ENCODE data around the gene GPM6B.

Gene GPM6B, protein sequence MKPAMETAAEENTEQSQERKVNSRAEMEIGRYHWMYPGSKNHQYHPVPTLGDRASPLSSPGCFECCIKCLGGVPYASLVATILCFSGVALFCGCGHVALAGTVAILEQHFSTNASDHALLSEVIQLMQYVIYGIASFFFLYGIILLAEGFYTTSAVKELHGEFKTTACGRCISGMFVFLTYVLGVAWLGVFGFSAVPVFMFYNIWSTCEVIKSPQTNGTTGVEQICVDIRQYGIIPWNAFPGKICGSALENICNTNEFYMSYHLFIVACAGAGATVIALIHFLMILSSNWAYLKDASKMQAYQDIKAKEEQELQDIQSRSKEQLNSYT

DNA sequence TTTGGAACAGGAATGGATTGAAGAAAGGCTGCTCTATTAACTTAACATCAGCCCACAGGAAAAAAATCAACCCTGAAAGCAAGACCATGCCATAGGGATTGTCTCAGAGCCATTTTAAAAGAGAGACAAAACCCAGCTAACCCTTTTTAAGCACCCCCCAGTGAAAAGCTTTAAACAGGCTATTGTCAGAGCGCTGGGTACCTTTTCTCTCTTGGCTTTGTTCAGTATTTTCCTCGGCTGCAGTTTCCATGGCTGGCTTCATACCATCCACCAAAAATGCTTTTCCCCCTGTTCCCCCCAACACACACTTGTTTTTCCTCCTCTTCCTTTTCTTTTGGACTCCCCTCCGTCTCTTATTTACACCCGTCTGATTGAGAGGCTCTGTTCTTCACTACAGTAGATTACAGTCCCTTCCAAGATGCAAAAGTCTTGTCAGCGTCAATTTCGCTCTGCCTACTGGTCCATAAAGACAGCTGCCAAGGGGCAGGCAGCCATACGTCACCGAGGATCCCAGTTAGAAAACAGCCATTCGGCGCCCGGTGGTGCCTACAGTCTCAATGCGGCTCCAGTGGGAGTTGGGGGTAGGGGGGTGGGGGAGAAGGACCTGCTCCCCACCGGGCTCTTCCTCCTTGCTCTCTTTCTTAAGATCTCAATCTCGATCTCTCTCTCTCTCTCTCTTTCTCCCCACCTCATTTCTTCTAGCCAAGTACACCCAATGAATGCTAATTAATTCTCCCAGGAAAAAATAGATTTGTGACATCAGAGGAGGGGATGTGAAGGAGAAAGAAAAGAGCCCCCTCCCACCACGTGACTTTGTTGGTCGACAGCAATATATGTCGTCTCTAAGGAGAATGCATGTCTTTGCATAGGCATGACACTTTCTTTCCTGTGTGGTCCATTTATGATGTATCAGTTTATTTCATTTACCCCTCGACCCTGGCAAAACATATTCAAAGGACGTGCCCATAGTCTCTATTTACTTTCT lies at the start of gene GPM6B:
Gene GPM6B, minus strand, starts transcription at position 451 of the 985 bp plus-strand sequence. Its CDS starts 189 bp downstream, at position 262.
- DNase-seq (ENCODE audit: low read depth in 2 of 2, low spot score in 1 of 2), result no peak

DNA sequence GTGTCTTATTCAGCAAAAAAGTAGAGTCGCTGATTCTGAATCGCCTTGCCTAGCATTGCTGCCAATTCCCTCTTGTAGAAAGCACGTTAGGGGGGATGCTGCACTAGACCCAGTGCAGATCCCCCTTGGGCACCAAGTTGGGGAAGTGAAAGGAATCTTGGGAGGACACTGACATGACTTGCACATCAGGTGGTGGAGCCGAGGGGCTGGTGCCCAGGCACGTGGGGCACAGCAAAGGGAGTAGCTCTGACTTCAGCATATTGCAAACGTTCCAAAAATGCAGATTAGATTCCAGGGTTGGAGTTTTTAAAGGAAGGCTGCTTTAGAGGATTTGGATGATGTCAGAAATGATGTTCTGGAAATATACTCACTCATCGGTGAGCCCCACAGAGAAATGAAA lies 47.4 kb upstream of the GPM6B start:
- no peak for DNase-seq (ENCODE audit: low read depth in 2 of 2, low spot score in 1 of 2)

DNA sequence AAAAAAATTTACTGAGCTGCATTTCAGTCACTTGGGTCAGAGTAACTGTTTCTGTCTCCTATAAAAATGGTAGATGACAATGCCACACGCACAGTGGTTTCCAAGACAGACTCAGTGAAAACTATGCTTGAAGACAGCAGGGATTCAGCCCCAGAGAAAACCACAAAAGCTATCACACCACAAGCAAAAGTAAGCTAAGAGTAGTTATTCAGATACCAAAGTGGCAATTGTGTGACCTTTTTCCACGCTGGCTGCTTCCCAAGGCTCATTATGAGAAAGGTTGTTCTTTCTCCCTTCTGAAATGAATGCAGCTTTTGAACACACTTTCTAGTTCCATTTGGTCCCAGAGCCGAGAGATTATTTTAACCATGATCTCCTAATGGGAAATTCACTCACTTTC lies 46.4 kb upstream of the GPM6B start:
- DNase-seq (ENCODE audit: low read depth in 2 of 2, low spot score in 1 of 2), result no peak

DNA sequence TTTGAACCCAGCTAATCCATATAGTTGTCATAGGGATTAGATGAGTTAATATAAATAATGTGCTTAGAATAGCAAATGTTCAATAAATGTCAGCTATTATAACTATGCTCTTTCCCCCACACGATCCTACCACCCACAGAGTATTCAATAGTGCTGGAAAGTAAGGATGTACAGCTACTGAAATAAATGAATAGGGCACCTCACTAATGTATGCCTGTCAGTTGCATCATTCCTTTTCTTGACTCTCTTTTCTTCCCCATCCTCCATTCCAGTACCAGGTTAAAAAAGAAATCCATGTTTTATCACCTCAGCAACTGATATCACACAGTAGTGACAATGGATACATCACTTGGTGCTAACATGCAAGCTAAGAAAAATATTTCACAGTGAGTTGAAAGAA lies 42.8 kb upstream of the GPM6B start:
- DNase-seq (ENCODE audit: low read depth in 2 of 2, low spot score in 1 of 2), result no peak

DNA sequence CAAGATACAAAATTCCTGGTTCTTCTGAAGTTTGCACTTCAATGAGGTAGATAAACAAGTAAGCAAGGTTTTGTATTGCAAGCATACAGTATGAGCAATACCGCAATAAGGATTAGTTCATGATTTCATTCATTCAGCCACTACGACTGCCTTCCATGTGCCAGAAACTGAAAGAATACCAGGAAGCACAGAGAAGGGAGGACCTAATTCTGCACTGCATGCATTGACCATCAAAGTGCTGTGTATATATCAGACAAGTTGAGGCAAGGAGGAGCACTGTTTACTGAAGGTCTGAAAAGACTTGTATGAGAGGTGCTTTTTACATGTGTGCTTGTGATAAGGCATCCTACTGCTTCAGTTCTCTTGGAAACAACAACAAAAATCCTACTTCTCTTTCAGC lies 40.9 kb upstream of the GPM6B start:
- no peak for DNase-seq (ENCODE audit: low read depth in 2 of 2, low spot score in 1 of 2)

DNA sequence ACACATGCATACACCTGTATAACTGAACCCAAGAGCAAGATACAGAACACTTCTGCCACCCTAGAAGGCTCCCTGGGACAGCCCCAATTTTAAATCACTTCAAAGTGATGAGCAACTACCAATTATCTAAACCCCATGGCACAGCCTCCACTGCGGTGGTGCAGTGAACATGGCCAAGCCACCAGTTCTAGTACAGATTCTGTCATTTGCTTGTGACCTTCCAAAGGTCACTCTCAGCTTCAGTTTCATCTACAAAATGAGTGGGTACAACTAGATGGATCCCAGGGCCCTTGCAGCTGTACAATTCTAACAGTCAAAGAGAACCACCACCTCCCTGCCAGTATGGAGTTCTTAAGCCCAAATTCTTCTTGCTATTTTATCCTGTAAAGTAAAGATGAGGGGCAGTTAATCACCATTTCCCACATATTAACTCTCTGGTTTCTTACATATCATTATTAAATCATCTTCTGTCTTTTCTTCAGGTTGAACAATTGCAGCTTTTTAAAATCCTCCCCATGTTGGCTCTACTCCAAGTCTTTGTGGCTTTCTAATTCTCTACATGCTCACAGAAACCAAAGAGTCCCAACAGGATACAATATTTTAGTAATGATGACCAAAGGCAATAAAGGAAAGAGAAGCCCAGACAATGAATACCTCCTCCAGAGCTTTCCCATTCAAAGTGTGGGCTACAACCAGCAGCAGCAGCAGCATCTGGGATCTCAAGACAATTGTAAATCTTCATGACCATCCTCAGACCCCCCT lies 39.0 kb upstream of the GPM6B start:
- DNase-seq (ENCODE audit: low read depth in 2 of 2, low spot score in 1 of 2), result no peak

DNA sequence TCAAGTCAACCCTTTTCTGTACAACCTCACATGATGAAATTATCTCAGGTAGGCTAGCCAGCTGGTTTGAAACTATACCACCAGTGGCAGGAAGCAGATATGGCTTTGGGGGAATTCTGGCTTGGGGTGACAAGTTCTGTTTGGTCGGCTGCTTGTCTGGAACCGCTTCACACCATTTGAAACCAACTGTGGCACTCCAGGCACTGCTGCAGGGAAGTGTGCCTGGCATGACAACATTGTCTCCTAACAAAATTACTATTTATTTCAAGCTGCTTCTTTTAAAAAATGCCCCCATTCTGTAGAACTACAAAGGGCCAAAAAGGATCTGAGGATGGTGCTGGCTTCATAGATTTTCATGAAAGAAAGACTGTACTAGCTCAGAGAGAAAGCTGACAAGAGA lies 37.1 kb upstream of the GPM6B start:
- no peak for DNase-seq (ENCODE audit: low read depth in 2 of 2, low spot score in 1 of 2)

DNA sequence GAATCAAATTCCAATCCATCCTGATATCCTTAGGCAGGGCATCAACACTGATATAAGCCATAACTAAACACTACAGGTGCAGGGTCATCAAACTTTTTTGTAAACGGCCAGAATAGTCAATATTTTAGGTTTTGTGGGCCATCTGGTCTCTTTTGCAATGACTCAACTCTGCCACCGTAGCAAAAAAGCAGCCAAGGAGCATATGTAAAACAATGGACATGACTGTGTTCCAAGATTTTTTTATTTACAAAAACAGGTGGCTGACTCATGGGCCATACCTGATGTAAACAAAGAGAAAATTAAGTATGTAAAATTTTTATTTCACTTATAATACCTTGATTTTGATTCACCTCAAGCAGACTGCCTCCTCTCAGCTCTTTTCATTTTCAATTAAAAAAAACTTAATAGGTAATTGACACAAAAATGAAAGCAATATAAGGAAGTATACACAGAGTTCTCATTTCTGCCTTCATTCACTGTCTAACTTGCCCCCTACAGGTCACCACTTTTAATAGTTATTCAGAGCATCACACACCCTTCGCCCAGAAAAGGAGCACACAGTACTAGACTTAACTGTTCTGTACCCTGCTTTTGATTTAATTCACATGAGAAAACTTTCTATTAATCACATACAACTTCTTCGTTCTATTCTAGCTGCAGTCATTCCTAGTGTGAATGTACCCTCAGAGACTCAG lies 35.3 kb upstream of the GPM6B start:
- no peak for DNase-seq (ENCODE audit: low read depth in 2 of 2, low spot score in 1 of 2)

DNA sequence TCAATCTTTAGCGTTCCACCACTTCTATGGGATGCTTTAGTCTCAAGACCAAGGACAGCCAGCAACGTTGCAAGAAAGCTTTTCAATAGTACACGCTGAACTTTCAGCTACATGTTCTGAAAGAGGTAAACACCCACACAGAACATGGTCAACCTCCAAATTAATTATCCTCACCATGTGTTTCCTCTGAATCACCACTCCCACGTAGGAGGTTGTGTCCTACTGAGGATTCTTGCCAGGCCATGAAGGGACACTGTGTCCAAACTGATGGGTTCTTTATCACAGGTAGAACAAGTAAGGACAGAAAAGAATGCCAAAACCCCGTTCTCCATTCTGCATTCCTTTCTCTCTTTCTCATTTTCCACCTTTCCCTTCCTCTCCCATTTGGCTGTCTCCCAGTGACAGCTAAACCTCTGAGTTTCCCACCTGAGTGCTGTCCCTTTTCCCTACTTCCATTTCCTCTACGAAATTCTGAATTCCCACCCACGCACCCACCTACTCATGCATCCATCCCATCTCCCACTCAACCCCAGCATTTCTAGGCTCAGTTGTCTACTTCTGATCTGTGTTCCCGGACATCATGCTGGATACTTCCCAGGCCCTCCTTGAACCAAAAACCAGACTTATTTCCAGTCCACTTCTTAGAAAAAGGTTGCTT lies 29.0 kb upstream of the GPM6B start:
- DNase-seq (ENCODE audit: low read depth in 2 of 2, low spot score in 1 of 2), result no peak

DNA sequence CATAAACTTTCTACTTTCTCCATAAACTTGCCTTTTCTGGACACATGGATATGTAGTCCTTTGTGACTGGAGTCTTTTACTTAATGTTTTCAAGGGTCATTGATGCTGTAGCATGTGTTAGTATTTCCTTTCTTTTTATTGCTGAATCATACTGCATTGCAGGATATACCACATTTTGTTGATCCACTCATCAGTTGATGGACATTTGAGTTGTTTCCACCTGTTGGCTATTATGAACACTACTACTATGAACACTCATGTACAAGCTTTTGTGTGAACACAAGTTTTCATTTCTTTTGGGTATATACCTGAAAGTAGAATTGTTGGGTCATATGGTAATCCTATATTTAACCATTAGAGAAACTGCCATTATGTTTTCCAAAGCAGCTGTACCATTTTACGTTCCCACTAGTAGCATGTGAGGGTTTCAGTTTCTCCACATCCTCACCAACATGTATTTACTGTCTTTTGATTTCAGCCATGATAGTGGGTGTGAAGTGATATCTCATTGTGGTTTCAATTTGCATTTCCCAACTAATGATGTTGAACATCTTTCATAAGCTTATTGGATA lies 26.3 kb upstream of the GPM6B start:
- DNase-seq (ENCODE audit: low read depth in 2 of 2, low spot score in 1 of 2), result no peak

DNA sequence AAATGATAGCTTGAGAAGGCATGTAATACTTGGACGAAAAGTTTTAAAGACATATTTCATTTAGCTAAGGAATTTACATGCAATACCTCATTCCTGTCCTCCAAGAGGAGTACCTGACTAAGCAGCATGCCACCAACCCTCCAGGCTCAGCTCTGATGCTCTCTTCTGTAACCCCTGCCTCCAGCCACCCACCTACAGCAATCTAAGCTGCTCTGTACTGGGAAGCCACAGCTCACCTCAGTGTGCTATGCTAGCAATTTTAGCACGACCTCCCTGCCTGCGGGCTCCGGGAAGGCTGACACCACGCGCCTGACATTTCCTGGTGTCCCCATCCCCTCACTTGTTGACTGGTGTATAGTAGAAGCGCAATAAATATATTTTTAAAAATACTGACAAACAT lies 23.2 kb upstream of the GPM6B start:
- no peak for DNase-seq (ENCODE audit: low read depth in 2 of 2, low spot score in 1 of 2)

DNA sequence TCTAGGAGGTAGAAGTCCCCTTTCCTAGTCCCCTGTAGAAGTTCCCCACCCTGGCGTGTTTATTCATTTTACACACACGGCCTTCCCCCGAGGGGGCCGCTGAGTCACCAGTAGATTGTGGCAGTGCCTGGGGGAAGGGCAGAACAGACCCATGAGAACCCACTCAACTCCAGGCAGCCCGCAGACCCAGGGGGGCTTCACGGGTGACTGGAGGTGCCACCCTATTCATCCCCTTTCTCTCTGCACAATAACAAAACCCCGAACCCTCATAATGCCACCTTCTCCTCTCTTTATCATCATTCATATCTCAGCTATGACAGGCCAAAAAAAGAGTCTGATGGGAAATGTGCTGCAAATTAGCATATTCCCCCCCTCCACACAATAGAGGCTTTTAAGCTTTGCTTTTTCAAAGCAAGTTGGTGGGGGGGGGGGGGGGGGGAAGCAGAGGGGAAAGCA lies 20.4 kb upstream of the GPM6B start:
- no peak for DNase-seq (ENCODE audit: low read depth in 2 of 2, low spot score in 1 of 2)

DNA sequence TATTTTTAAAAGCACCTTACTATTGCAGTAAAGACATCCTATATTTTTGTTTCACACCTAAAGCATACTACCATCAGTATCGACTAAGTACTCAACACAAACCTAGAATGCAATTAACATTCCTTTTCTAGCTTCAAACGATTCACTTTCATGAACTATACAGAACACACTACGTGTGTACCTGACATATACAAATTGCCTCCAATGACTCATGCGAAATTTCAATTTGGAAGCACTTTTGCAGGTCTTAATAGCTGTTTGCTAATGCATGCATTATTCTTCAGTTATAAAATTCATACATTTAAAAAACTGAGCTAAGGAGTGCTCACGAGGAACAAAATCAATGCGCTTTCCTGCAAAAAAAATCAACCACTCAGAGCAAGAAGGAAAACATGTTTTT lies 19.7 kb upstream of the GPM6B start:
- no peak for DNase-seq (ENCODE audit: low read depth in 2 of 2, low spot score in 1 of 2)

DNA sequence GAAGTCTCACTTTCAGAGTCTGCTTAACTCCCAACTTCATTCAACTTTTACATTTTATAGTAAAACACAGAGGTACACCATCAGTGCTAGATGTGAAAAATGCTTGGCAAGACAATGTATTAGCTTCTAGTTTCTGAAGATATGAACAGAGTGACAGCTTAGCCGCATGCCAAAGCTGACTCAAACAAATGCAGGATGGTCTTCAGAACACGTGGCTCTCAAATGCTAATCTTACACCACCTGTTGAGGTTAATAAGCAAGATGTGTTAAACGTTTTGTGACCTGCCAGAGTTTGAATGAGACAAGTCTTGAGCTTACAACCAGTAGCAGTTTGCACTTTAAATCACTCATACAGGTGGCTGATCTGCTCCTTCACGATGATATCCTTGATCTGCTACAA lies 18.9 kb upstream of the GPM6B start:
- no peak for DNase-seq (ENCODE audit: low read depth in 2 of 2, low spot score in 1 of 2)

DNA sequence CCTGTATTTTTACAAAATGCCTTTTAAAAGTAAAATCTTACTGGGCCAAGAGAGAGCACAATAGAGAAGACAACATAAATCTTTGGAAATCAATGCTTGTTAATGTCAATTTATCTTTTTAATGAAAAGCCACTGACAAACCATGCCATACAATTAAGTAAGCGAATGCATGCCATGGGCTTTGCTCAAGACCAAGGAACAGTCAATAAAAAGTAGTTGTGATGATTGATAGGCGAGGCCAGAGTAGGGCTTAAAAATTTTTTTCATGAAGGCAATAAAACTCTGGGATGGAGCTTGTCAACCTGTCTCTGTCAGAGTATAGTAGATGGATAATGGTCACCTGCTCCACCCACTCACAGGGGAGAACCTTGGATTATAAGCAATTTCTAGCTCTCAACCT lies 17.5 kb upstream of the GPM6B start:
- no peak for DNase-seq (ENCODE audit: low read depth in 2 of 2, low spot score in 1 of 2)

DNA sequence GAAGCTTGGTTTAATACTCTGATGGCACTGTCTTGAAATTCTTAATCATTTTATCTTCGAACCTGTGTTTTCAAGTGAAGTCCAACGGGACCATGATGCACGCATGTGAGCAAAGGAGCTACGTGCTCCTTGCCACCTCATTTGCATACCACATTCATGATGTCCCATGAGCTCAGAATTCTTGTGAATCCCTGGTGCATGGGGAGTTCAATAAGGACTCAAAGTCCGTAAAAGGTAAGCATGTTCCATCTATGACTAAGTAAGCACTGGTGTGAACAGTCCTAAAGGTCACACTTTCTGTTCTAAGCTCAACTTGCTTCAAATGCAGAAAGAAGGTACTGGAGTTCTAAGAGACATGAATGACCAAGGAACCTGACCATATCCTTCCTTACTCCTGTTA lies 13.1 kb upstream of the GPM6B start:
- no peak for DNase-seq (ENCODE audit: low read depth in 2 of 2, low spot score in 1 of 2)

DNA sequence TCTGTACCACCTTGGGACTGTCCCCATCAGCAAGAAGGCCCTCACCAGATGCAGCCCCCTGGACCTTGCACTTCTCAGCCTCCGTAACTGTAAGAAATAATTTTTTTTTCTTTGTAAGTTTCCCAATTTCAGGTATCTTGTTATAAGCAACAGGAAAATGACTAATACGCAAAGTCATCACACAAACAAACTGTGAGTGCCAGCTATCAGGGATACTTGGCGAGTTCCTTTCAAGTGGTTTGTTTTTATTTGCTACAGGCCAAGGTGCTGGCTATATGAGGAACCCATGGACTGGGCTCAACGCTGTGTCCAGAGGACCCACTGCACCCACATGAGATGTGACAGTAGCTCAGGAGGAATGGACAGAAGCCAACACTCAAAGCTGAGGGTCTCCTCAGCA lies 11.5 kb upstream of the GPM6B start:
- DNase-seq (ENCODE audit: low read depth in 2 of 2, low spot score in 1 of 2), result no peak

DNA sequence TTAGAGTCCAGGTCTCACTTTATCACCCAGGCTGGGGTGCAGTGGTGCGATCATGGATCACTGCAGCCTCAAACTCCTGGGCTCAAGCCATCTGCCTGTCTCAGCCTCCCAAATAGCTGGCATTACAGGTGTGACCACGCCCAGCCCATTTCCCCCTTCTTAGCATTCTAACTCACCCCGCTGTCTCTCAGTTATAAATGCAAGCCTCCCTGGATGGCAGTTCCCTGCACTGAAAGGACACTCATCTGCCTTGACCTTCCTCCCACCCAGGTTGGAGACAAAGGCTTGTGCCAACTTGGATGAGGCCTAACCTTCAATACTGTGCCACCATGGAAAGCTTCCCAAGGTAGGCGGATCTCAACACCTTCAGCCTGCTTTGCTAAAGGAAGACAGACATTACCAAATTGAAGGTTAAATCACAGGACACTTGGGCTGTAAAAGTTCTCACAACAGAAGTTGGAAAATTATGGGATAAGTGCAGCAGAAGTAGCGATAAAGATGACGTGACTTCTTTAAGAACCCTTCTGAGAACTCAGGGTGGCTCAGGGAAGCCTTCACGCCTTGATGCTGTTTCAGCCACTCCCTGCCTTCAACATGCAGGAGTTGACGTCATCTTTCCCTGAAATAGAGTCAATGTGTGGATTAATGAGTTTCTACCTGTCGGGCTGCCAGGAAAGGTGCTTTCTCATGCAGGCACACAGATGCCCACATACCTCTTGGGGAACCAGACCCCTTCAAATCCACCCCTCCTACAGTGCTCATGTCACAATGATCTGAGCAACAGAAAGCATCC lies 10.6 kb upstream of the GPM6B start:
- no peak for DNase-seq (ENCODE audit: low read depth in 2 of 2, low spot score in 1 of 2)

DNA sequence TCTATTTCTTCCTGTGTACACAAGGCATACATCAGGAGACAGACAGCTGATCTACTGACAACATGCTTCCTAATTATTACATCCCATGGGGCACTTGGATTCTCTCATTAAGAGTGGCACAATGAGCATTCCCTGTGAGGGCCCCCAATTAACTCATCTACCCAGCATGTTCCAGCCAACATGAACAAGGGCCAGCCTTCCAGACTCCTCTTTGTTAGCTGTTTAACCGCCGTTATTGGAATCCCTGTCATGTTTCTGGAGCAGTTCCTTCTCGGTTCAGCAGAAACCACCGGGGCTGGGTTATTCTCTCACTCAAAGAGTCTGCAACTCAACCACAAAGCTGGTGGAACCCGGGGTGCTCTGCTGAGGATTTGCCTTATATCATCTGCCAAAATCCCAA lies 9.9 kb upstream of the GPM6B start:
- DNase-seq (ENCODE audit: low read depth in 2 of 2, low spot score in 1 of 2), result no peak
